Limb (tissue), 2 donors: ENCODE data around the gene CFAP100.
A peak's percentile ranks its signal among the peaks of the same experiment; 100 is the strongest.

Experiments used
- DNase-seq, 2 donors: peaks; one replicate each; pipeline ENCODE4 v3.0.0-alpha.2; 2016; ENCODE audit errors: extremely low spot score in 2 of 2

Gene CFAP100

GRCh38 chr3:126456766-126457388 lies 62.2 kb downstream of the CFAP100 start:
- DNase-seq: no peak

- DNase-seq: no peak
Measured at GRCh38 chr3:126459111-126459762, 64.5 kb downstream of the CFAP100 start.

GRCh38 chr3:126459763-126460127 lies 65.0 kb downstream of the CFAP100 start:
- DNase-seq: no peak

- no peak for DNase-seq
Measured at GRCh38 chr3:126460381-126460780, 65.7 kb downstream of the CFAP100 start.

- no peak for DNase-seq
Measured at GRCh38 chr3:126461450-126462070, 66.9 kb downstream of the CFAP100 start.

- no peak for DNase-seq
Measured at GRCh38 chr3:126463521-126463920, 68.8 kb downstream of the CFAP100 start.

- DNase-seq: no peak
Measured at GRCh38 chr3:126464093-126464492, 69.4 kb downstream of the CFAP100 start.

GRCh38 chr3:126464494-126464893 lies 69.8 kb downstream of the CFAP100 start:
- DNase-seq: no peak

- no peak for DNase-seq
Measured at GRCh38 chr3:126464997-126465396, 70.3 kb downstream of the CFAP100 start.

GRCh38 chr3:126465928-126466544 lies 71.3 kb downstream of the CFAP100 start:
- DNase-seq: no peak

- no peak for DNase-seq
Measured at GRCh38 chr3:126466886-126467610, 72.3 kb downstream of the CFAP100 start.

- no peak for DNase-seq
Measured at GRCh38 chr3:126467611-126467955, 72.9 kb downstream of the CFAP100 start.

GRCh38 chr3:126468028-126468891 lies 73.6 kb downstream of the CFAP100 start:
- no peak for DNase-seq

GRCh38 chr3:126469479-126469878 lies 74.8 kb downstream of the CFAP100 start:
- DNase-seq: no peak

- DNase-seq: no peak
Measured at GRCh38 chr3:126472277-126473006, 77.7 kb downstream of the CFAP100 start.

- no peak for DNase-seq
Measured at GRCh38 chr3:126473292-126474168, 78.8 kb downstream of the CFAP100 start.

GRCh38 chr3:126474498-126475412 lies 80.0 kb downstream of the CFAP100 start:
- peak in 1 of 2 donors; percentile 67 for DNase-seq

GRCh38 chr3:126475413-126476114 lies 80.9 kb downstream of the CFAP100 start, which contains the start of gene ZXDC:
Gene ZXDC (minus strand): TSS chr3:126475891. CDS start chr3:126475865, 26 bp downstream.
- peak; percentile 92 to 97 for DNase-seq
